ENCODE data around the gene FMNL3. TPM values are rescaled to one million over a fixed set of nuclear protein-coding genes. Genes with fewer than 3 reads are reported as not detected.

The FMNL3 gene
- total and polyA plus RNA-seq, 2 of the 13 experiments (the other 11 are each of a cell fraction or from before 2014, with no cell fraction given) = 0.44 to 1.1 TPM

DNA sequence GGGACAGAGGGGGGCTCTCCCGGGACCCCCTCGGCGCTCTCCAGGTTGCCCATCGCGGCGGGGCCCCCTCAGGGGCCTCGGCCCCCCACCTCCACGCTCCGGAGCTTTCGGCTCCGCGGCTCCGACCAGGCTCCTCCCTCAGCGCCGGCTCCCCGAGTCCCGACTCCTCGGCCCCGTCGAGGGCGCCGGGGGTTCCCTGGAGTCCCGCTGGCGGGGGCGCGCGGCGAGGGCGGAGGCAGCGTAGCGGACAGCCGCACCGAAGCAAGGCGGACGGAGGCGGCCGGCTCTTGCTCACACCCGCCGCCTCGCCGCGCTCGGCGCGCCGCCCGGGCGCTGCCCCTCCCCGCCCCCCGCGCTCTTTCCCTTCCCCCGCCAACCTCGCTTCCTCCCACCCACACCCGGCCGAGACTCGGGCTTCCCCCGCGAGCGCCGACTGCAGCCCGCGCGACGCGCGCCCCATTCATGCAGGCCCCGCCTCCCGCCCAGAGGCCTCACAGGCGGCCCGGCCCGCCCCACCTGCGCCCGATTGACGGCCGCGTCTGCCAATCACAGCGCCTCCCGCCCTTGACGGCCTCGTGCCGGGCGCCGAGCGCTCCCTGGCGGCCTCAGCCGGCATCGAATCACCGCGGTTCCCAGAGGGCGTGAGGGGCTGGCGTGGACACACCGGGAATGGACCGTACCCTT, at the start of gene FMNL3 (continued):
- no peak for TF ChIP-seq NCOR1 (IDR thresholded peaks at IDR 0.05; ENCODE audit: borderline replicate concordance, low read length)
- peak; percentile 51; the same call in 1 of the 2 replicates for TF ChIP-seq FOSL2 (CRISPR knock-in tag; IDR thresholded peaks at IDR 0.05)
- peak; percentile 71; the same call in 1 of the 2 replicates for TF ChIP-seq ZNF251 (CRISPR knock-in tag; IDR thresholded peaks at IDR 0.05)
- TF ChIP-seq ZNF652 (CRISPR knock-in tag; IDR thresholded peaks at IDR 0.05; ENCODE audit: borderline replicate concordance, low read depth) = no peak
- no peak for TF ChIP-seq ATF7 (IDR thresholded peaks at IDR 0.05)
- no peak for TF ChIP-seq ATF7 (CRISPR knock-in tag; IDR thresholded peaks at IDR 0.05)
- 0 out of 2 replicates have a peak, but pooled peaks have one; percentile 73 for TF ChIP-seq ZNF235 (CRISPR knock-in tag; IDR thresholded peaks at IDR 0.05; ENCODE audit: borderline replicate concordance)
- TF ChIP-seq ZNF33B (CRISPR knock-in tag; IDR thresholded peaks at IDR 0.05) = peak; percentile 83; the same call in 1 of the 2 replicates
- peak; percentile 63; the same call in 1 of the 2 replicates for TF ChIP-seq ZNF724P (CRISPR knock-in tag; IDR thresholded peaks at IDR 0.05; ENCODE audit: borderline replicate concordance)
- peak; percentile 34; the same call in 1 of the 2 replicates for TF ChIP-seq HES4 (CRISPR knock-in tag; IDR thresholded peaks at IDR 0.05; ENCODE audit: borderline replicate concordance)
- peak; percentile 80; the same call in 1 of the 2 replicates for TF ChIP-seq ZNF501 (CRISPR knock-in tag; IDR thresholded peaks at IDR 0.05)
- TF ChIP-seq ZNF556 (CRISPR knock-in tag; IDR thresholded peaks at IDR 0.05; ENCODE audit: borderline replicate concordance) = no peak
- TF ChIP-seq, protein P1, sequence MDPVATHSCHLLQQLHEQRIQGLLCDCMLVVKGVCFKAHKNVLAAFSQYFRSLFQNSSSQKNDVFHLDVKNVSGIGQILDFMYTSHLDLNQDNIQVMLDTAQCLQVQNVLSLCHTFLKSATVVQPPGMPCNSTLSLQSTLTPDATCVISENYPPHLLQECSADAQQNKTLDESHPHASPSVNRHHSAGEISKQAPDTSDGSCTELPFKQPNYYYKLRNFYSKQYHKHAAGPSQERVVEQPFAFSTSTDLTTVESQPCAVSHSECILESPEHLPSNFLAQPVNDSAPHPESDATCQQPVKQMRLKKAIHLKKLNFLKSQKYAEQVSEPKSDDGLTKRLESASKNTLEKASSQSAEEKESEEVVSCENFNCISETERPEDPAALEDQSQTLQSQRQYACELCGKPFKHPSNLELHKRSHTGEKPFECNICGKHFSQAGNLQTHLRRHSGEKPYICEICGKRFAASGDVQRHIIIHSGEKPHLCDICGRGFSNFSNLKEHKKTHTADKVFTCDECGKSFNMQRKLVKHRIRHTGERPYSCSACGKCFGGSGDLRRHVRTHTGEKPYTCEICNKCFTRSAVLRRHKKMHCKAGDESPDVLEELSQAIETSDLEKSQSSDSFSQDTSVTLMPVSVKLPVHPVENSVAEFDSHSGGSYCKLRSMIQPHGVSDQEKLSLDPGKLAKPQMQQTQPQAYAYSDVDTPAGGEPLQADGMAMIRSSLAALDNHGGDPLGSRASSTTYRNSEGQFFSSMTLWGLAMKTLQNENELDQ (CRISPR knock-in tag; IDR thresholded peaks at IDR 0.05; ENCODE audit: borderline replicate concordance) = 0 out of 2 replicates have a peak, but pooled peaks have one; percentile 46
- TF ChIP-seq, protein P2, sequence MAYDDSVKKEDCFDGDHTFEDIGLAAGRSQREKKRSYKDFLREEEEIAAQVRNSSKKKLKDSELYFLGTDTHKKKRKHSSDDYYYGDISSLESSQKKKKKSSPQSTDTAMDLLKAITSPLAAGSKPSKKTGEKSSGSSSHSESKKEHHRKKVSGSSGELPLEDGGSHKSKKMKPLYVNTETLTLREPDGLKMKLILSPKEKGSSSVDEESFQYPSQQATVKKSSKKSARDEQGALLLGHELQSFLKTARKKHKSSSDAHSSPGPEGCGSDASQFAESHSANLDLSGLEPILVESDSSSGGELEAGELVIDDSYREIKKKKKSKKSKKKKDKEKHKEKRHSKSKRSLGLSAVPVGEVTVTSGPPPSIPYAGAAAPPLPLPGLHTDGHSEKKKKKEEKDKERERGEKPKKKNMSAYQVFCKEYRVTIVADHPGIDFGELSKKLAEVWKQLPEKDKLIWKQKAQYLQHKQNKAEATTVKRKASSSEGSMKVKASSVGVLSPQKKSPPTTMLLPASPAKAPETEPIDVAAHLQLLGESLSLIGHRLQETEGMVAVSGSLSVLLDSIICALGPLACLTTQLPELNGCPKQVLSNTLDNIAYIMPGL (CRISPR knock-in tag; IDR thresholded peaks at IDR 0.05; ENCODE audit: borderline replicate concordance in 1 of 2, low read depth in 1 of 2) = peak; percentile 47 to 68; a peak in 2 of 4 replicates
- TF ChIP-seq CHCHD3 (CRISPR knock-in tag; IDR thresholded peaks at IDR 0.05) = 0 out of 2 replicates have a peak, but pooled peaks have one; percentile 74
- TF ChIP-seq ZNF605 (CRISPR knock-in tag; IDR thresholded peaks at IDR 0.05) = peak; percentile 35; the same call in 1 of the 2 replicates
- no peak for TF ChIP-seq ZNF296 (CRISPR knock-in tag; conservative IDR thresholded peaks at IDR 0.05)
- TF ChIP-seq, protein P3, sequence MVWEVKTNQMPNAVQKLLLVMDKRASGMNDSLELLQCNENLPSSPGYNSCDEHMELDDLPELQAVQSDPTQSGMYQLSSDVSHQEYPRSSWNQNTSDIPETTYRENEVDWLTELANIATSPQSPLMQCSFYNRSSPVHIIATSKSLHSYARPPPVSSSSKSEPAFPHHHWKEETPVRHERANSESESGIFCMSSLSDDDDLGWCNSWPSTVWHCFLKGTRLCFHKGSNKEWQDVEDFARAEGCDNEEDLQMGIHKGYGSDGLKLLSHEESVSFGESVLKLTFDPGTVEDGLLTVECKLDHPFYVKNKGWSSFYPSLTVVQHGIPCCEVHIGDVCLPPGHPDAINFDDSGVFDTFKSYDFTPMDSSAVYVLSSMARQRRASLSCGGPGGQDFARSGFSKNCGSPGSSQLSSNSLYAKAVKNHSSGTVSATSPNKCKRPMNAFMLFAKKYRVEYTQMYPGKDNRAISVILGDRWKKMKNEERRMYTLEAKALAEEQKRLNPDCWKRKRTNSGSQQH (CRISPR knock-in tag; IDR thresholded peaks at IDR 0.05; ENCODE audit: low read depth) = no peak
- 0 out of 2 replicates have a peak, but pooled peaks have one; percentile 32 for TF ChIP-seq GZF1 (CRISPR knock-in tag; IDR thresholded peaks at IDR 0.05)
- TF ChIP-seq BHLHE40 (IDR thresholded peaks at IDR 0.05; ENCODE audit: low read length) = peak; percentile 79
- TF ChIP-seq ZNF383 (CRISPR knock-in tag; IDR thresholded peaks at IDR 0.05; ENCODE audit: borderline replicate concordance) = no peak
- TF ChIP-seq ZNF567 (CRISPR knock-in tag; IDR thresholded peaks at IDR 0.05; ENCODE audit: borderline replicate concordance) = 0 out of 2 replicates have a peak, but pooled peaks have one; percentile 40
- TF ChIP-seq PRMT3 (CRISPR knock-in tag; IDR thresholded peaks at IDR 0.05; ENCODE audit: borderline replicate concordance, low read depth) = peak; percentile 79; the same call in 1 of the 2 replicates
